DMS79 treated with DMSO at 0.1 percent for 48 hours (cell line): ENCODE data around the gene MAPKBP1.
"Not testable (repeated sequence)": the region's sequence is repeated elsewhere in the genome, so short reads cannot be mapped to it uniquely, and the experiment has no call there.

Experiments
- DNase-seq: peaks from one replicate; lab custom pipeline; 2025; lab: John Stamatoyannopoulos, UW

MAPKBP1 gene

GRCh38 chr15:41774062-41774881, at the start of gene MAPKBP1:
Gene MAPKBP1 (plus strand): TSS chr15:41774484. CDS start chr15:41775276, 792 bp downstream.
- DNase-seq, result peak; percentile 77

- DNase-seq, result no peak
Measured at GRCh38 chr15:41727143-41727542, 47.1 kb upstream of the MAPKBP1 start.

GRCh38 chr15:41728061-41728460, 46.2 kb upstream of the MAPKBP1 start:
- not testable (repeated sequence) for DNase-seq

GRCh38 chr15:41730543-41730942, 43.7 kb upstream of the MAPKBP1 start:
- no peak for DNase-seq

GRCh38 chr15:41732483-41732882, 41.8 kb upstream of the MAPKBP1 start:
- no peak for DNase-seq

GRCh38 chr15:41734079-41734478, 40.2 kb upstream of the MAPKBP1 start:
- no peak for DNase-seq

GRCh38 chr15:41735046-41735445, 39.2 kb upstream of the MAPKBP1 start:
- DNase-seq, result no peak

- DNase-seq, result not testable (repeated sequence)
Measured at GRCh38 chr15:41735492-41735891, 38.8 kb upstream of the MAPKBP1 start.

GRCh38 chr15:41746802-41747201, 27.5 kb upstream of the MAPKBP1 start:
- DNase-seq, result no peak

GRCh38 chr15:41756198-41756597, 18.1 kb upstream of the MAPKBP1 start:
- no peak for DNase-seq

- peak; percentile 1 for DNase-seq
Measured at GRCh38 chr15:41772720-41773331, 1.5 kb upstream of the MAPKBP1 start.

- DNase-seq, result no peak
Measured at GRCh38 chr15:41773332-41773728, 954 bp upstream of the MAPKBP1 start.

GRCh38 chr15:41773729-41774061, 589 bp upstream of the MAPKBP1 start:
- no peak for DNase-seq

GRCh38 chr15:41774882-41775417, 666 bp downstream of the MAPKBP1 start:
- DNase-seq, result no peak

GRCh38 chr15:41775651-41776050, 1.4 kb downstream of the MAPKBP1 start:
- DNase-seq, result peak; percentile 16

GRCh38 chr15:41777421-41777973, 3.2 kb downstream of the MAPKBP1 start:
- DNase-seq, result peak; percentile 4

GRCh38 chr15:41778521-41778920, 4.2 kb downstream of the MAPKBP1 start:
- no peak for DNase-seq

- DNase-seq, result no peak
Measured at GRCh38 chr15:41779662-41780157, 5.4 kb downstream of the MAPKBP1 start.

GRCh38 chr15:41780266-41780665, 6.0 kb downstream of the MAPKBP1 start:
- DNase-seq, result no peak

GRCh38 chr15:41780727-41781126, 6.4 kb downstream of the MAPKBP1 start:
- no peak for DNase-seq

- no peak for DNase-seq
Measured at GRCh38 chr15:41782371-41783282, 8.3 kb downstream of the MAPKBP1 start.

GRCh38 chr15:41783296-41783695, 9.0 kb downstream of the MAPKBP1 start:
- no peak for DNase-seq
